Smooth muscle cell (in vitro differentiated cells): ENCODE data around the gene SMC2. TPM values are rescaled to one million over a fixed set of nuclear protein-coding genes. Genes with fewer than 3 reads are reported as not detected.

Source experiments
- DNase-seq: peaks from one replicate; lab custom pipeline; 2025; ENCODE audit not compliant: unreplicated experiment; lab: John Stamatoyannopoulos, UW
- H2AFZ ChIP-seq: fragments of 200-600 bp; sonication (generic); 2 replicates; pipeline ENCODE4 v1.6.0; 2016; ENCODE audit warnings: antibody characterized with exemption, low read depth, mild to moderate bottlenecking
- H3F3A ChIP-seq: fragments of 200-600 bp; sonication (generic); 2 replicates; pipeline ENCODE4 v1.6.0; 2017; ENCODE audit warnings: antibody characterized with exemption, low read depth
- H3K27ac ChIP-seq: fragments of 200-600 bp; sonication (generic); 2 replicates; pipeline ENCODE4 v1.5.1; 2016; ENCODE audit warnings: low read depth, mild to moderate bottlenecking
- H3K27me3 ChIP-seq: fragments of 200-600 bp; sonication (generic); 2 replicates; pipeline ENCODE4 v1.6.1; 2016; ENCODE audit warnings: low read depth, mild to moderate bottlenecking
- H3K36me3 ChIP-seq: fragments of 200-600 bp; sonication (generic); 2 replicates; pipeline ENCODE4 v1.5.1; 2016; ENCODE audit warnings: low read depth
- H3K4me1 ChIP-seq: fragments of 200-600 bp; sonication (generic); 2 replicates; pipeline ENCODE4 v1.5.1; 2016; ENCODE audit warnings: low read depth
- H3K4me2 ChIP-seq: fragments of 200-600 bp; sonication (generic); 2 replicates; pipeline ENCODE4 v1.6.0; 2016; ENCODE audit warnings: mild to moderate bottlenecking
- H3K4me3 ChIP-seq: fragments of 200-600 bp; sonication (generic); 2 replicates; pipeline ENCODE4 v1.5.1; 2016; ENCODE audit warnings: mild to moderate bottlenecking
- H3K79me2 ChIP-seq: fragments of 200-600 bp; sonication (generic); 2 replicates; pipeline ENCODE4 v1.6.0; 2016; ENCODE audit warnings: low read depth, mild to moderate bottlenecking
- H3K9ac ChIP-seq: fragments of 200-600 bp; sonication (generic); 2 replicates; pipeline ENCODE4 v1.6.0; 2016; ENCODE audit warnings: low read depth
- H3K9me3 ChIP-seq: fragments of 200-600 bp; sonication (generic); replicated peaks from 2 replicates; pipeline ENCODE4 v1.5.1; 2016; ENCODE audit warnings: low read depth
- H4K20me1 ChIP-seq: fragments of 200-600 bp; sonication (generic); 2 replicates; pipeline ENCODE4 v1.6.0; 2016; ENCODE audit warnings: low read depth
- WGBS: methylation state at CpG from one replicate; pipeline ENCODE4 v1.1.7; 2016; ENCODE audit warnings: low lambda C conversion rate; 5-methylcytosine and 5-hydroxymethylcytosine counted together
- polyA plus RNA-seq: library from polyadenylated mRNA; unstranded; fragments of >200 nt; fragmentation: Nextera tagmentation; extraction: Ambion mirVana; gene quantifications from 2 replicates; pipeline ENCODE4 v1.2.1, GENCODE V29; 2016
- total RNA-seq: library from RNA; depleted of rRNA; stranded (reverse); fragments of >200 nt; gene quantifications from 2 replicates; pipeline ENCODE4 v1.2.3, GENCODE V29; 2014
- TF ChIP-seq, protein P1 (sequence below): fragments of 200-600 bp; sonication (generic); IDR thresholded peaks from 2 replicates; pipeline ENCODE4 v1.5.1; 2017; ENCODE audit warnings: borderline replicate concordance, mild to moderate bottlenecking, antibody characterized with exemption; ENCODE audit not compliant: insufficient read depth, poor library complexity, severe bottlenecking

Gene SMC2
- total and polyA plus RNA-seq, 2 experiments from 2014 or later: 13.9 to 17.6 TPM

DNA sequence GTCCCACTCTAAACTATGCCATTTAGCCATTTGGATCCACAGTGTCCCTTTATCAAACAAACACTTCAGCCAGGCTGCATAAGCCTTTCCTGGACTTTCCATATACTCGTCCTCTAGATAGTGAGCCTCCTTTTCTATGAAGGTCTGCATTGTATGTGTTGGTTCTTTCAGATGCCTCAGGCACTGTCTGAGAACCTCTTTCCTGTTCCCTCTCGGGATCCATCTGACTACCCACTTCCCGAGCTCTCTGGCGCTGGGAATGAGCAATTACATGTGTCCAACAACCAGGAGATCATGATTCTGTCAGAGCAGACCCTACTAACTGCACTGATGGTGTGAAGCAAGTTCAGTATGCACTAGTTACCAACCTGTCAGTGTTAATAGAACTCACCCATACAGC lies 14.2 kb downstream of the SMC2 start:
- H4K20me1 ChIP-seq: no peaks in the 10 kb centered on the region
- H3K9ac ChIP-seq: no peak overlapping the region
- no peak overlapping the region for H3K27ac ChIP-seq
- no peaks in the 10 kb centered on the region for H3K27me3 ChIP-seq
- no peak overlapping the region for H3K4me3 ChIP-seq
- no peak overlapping the region for H3K4me2 ChIP-seq
- TF ChIP-seq, protein P1, sequence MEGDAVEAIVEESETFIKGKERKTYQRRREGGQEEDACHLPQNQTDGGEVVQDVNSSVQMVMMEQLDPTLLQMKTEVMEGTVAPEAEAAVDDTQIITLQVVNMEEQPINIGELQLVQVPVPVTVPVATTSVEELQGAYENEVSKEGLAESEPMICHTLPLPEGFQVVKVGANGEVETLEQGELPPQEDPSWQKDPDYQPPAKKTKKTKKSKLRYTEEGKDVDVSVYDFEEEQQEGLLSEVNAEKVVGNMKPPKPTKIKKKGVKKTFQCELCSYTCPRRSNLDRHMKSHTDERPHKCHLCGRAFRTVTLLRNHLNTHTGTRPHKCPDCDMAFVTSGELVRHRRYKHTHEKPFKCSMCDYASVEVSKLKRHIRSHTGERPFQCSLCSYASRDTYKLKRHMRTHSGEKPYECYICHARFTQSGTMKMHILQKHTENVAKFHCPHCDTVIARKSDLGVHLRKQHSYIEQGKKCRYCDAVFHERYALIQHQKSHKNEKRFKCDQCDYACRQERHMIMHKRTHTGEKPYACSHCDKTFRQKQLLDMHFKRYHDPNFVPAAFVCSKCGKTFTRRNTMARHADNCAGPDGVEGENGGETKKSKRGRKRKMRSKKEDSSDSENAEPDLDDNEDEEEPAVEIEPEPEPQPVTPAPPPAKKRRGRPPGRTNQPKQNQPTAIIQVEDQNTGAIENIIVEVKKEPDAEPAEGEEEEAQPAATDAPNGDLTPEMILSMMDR: no peak
- H3K36me3 ChIP-seq: peaks cover 3% of the 10 kb centered on the region
- no peak overlapping the region for H2AFZ ChIP-seq
- no peaks in the 10 kb centered on the region for H3K9me3 ChIP-seq
- H3F3A ChIP-seq: no peaks in the 10 kb centered on the region
- DNase-seq: no peak
- no peaks in the 10 kb centered on the region for H3K4me1 ChIP-seq
- no peaks in the 10 kb centered on the region for H3K79me2 ChIP-seq
- WGBS: 94% methylated on average over 4 of the region's 4 CpGs

DNA sequence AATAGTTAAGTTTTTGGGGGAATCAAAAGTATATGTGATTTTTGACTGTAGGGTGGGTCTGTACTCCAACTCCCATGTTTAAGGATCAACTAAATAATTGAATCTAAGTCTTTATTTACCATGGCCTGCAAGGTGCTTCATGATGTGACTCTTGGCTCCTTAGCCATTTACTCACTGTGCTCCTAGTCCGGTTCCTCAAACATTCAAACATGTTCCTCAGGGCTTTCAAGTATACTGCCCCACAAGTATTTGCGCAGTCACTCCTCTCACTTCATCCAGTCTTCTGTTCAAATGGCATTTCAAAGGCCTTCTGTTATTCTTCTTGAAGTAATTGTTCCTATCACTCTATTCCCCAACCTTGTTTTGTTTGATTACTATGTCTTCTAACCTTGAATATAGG lies 16.4 kb downstream of the SMC2 start:
- DNase-seq: no peak
- Histone ChIP-seq H3K9ac (no peak overlapping the region), H4K20me1 (no peaks in the 10 kb centered on the region), H3K79me2 (no peaks in the 10 kb centered on the region), H3F3A (no peaks in the 10 kb centered on the region), H3K4me3 (no peak overlapping the region), H3K4me2 (no peak overlapping the region), H3K27me3 (no peaks in the 10 kb centered on the region), H3K9me3 (no peaks in the 10 kb centered on the region), H2AFZ (no peak overlapping the region), H3K36me3 (peaks cover 4% of the 10 kb centered on the region), H3K27ac (no peak overlapping the region), H3K4me1 (no peaks in the 10 kb centered on the region)
- WGBS: 100% methylated on average over 2 of the region's 2 CpGs
- TF ChIP-seq, protein P1: no peak

DNA sequence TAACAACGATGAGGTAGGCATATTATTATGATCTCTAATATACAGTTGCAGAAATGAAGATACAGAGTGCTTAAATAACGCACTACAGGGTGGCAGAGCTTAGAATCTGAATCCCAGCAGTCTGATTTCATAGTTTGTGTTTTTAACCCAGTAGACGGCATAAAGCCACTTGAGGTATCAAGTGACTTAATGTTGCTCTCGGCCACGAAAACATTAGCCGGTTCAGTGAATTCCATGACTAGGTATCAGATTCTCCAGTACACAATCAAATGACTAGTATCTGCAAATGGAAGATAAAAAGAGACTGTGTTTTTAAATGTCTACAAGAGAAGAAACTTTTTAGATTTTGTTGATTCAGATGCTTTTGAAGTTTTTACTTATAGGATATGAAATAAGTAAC lies 24.8 kb downstream of the SMC2 start:
- Histone ChIP-seq H3K4me1 (no peaks in the 10 kb centered on the region), H3K9ac (no peak overlapping the region), H3F3A (no peaks in the 10 kb centered on the region), H3K4me3 (no peak overlapping the region), H4K20me1 (no peaks in the 10 kb centered on the region), H3K27me3 (no peaks in the 10 kb centered on the region), H3K36me3 (peaks cover 3% of the 10 kb centered on the region), H3K79me2 (no peaks in the 10 kb centered on the region), H3K9me3 (no peaks in the 10 kb centered on the region), H3K4me2 (no peak overlapping the region), H3K27ac (no peak overlapping the region), H2AFZ (no peak overlapping the region)
- DNase-seq: no peak
- TF ChIP-seq, protein P1: no peak
- WGBS: 79% methylated on average over 6 of the region's 6 CpGs

DNA sequence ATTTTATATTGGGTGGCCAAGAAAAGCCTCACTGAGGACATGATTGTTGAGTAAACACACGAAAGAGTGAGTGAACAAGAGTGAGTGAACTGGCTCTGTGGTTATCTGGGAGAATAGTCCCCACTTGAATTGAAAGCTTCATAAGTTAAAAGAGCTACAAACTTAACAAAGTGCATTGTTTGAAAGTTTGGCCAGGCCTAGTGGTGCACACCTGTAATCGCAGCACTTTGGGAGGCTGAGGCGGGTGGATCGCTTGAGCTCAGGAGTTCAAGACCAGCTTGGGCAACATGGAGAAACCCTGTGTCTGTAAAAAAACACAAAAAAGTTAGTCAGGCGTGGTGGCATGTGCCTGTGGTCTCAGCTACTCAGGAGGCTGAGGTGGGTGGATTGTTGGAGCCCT lies 26.9 kb downstream of the SMC2 start:
- Histone ChIP-seq H3F3A (no peaks in the 10 kb centered on the region), H3K36me3 (peaks cover 3% of the 10 kb centered on the region), H3K27me3 (no peaks in the 10 kb centered on the region), H3K9ac (no peak overlapping the region), H3K9me3 (no peaks in the 10 kb centered on the region), H3K79me2 (no peaks in the 10 kb centered on the region), H4K20me1 (no peaks in the 10 kb centered on the region), H3K27ac (no peak overlapping the region), H2AFZ (no peak overlapping the region), H3K4me3 (no peak overlapping the region), H3K4me2 (no peak overlapping the region), H3K4me1 (no peaks in the 10 kb centered on the region)
- WGBS: 91% methylated on average over 5 of the region's 5 CpGs
- no peak for DNase-seq
- TF ChIP-seq, protein P1: no peak
